GM12878 (cell line): ENCODE results near the gene KIF26A. TPM values are rescaled to one million over a fixed set of nuclear protein-coding genes. Genes with fewer than 3 reads are reported as not detected.

Source experiments
- ATAC-seq: fragments of 200-7000 bp; cut with Tn5 transposase; 3 replicates; pipeline ENCODE4 v1.9.1; 2020; ENCODE audit warnings: mild to moderate bottlenecking, moderate library complexity
- BruUV-seq: library from RNA; stranded (reverse); fragments of 400-500 nt; replicated peaks from 2 replicates; lab custom pipeline; 2021; lab: Mats Ljungman, UMichigan
- CTCF ChIA-PET: fragments of 300-600 bp; sonication (Branson Sonifier 250); formaldehyde crosslinking; extraction: SDS; loops from one replicate; lab custom pipeline; 2021; ENCODE audit warnings: inconsistent platforms; lab: Yijun Ruan, JAX
- POLR2A ChIA-PET: fragments of 350-600 bp; formaldehyde crosslinking; extraction: SDS; loops from one replicate; lab custom pipeline; 2021; ENCODE audit warnings: inconsistent platforms; lab: Charles Lee
- RAD21 ChIA-PET: fragments of 300-600 bp; sonication (Branson Sonifier 250); formaldehyde crosslinking; loops from one replicate; lab custom pipeline; 2023; ENCODE audit warnings: antibody characterized with exemption; ENCODE audit not compliant: unreplicated experiment; lab: Charles Lee
- SMC1A ChIA-PET: fragments of 300-600 bp; sonication (Branson Sonifier 250); formaldehyde crosslinking; loops from one replicate; lab custom pipeline; 2023; ENCODE audit not compliant: unreplicated experiment, uncharacterized antibody; lab: Charles Lee
- DNase-seq: peaks from one replicate; pipeline ENCODE4 v3.0.0-alpha.2; 2011; ENCODE audit warnings: low read depth, low spot score
- FAIRE-seq: peaks from 3 replicates; lab custom pipeline; 2011; peaks lifted over from hg19 to GRCh38; lab: Jason Lieb, UNC
- H2AFZ ChIP-seq: 2 replicates; pipeline ENCODE4 v1.6.0; 2011; ENCODE audit warnings: low read depth, low read length, control low read depth; ENCODE audit not compliant: control insufficient read depth
- H3K27ac ChIP-seq: 2 replicates; pipeline ENCODE4 v1.5.1; 2011; ENCODE audit warnings: control low read depth; ENCODE audit not compliant: control insufficient read depth, insufficient read depth
- H3K27me3 ChIP-seq, 2 experiments: replicated peaks in 1 of 2; 2 replicates each; pipeline versions ENCODE4 v1.6.0 to v1.6.1; 2011; ENCODE audit warnings: low read length in 1 of 2; ENCODE audit not compliant: control insufficient read depth in 2 of 2, insufficient read depth in 2 of 2
- H3K36me3 ChIP-seq, 2 experiments: 2 replicates each; pipeline ENCODE4 v1.5.1; 2011; ENCODE audit warnings: low read length in 1 of 2; ENCODE audit not compliant: control insufficient read depth in 2 of 2, insufficient read depth in 2 of 2
- H3K4me1 ChIP-seq: 2 replicates; pipeline ENCODE4 v1.6.1; 2011; ENCODE audit warnings: mild to moderate bottlenecking, low read length, moderate library complexity, mixed read lengths; ENCODE audit not compliant: control insufficient read depth, insufficient read depth
- H3K4me2 ChIP-seq: 2 replicates; pipeline ENCODE4 v1.6.0; 2011; ENCODE audit warnings: control low read depth; ENCODE audit not compliant: control insufficient read depth, insufficient read depth
- H3K4me3 ChIP-seq: fragments of 200-600 bp; sonication (generic); 2 replicates; pipeline ENCODE4 v1.5.1; 2016
- H3K79me2 ChIP-seq: 2 replicates; pipeline ENCODE4 v1.6.0; 2011; ENCODE audit warnings: low read length; ENCODE audit not compliant: control insufficient read depth, insufficient read depth
- H3K9ac ChIP-seq: 2 replicates; pipeline ENCODE4 v1.8.0; 2011; ENCODE audit warnings: low read length, control low read depth, mixed read lengths; ENCODE audit not compliant: control insufficient read depth, insufficient read depth
- H3K9me3 ChIP-seq: replicated peaks from 3 replicates; pipeline ENCODE4 v1.5.1; 2011; ENCODE audit warnings: mild to moderate bottlenecking, low read length; ENCODE audit not compliant: control insufficient read depth, insufficient read depth
- H4K20me1 ChIP-seq: 2 replicates; pipeline ENCODE4 v1.6.0; 2011; ENCODE audit not compliant: control insufficient read depth, insufficient read depth
- CEBPB ChIP-seq, 2 experiments: fragments of 150-350 bp in 1 of 2; IDR thresholded peaks; 2 replicates each; pipeline ENCODE4 v1.6.1; 2012 to 2014; ENCODE audit warnings: low read depth in 2 of 2, low read length in 2 of 2, borderline replicate concordance in 1 of 2, inconsistent platforms in 1 of 2
- CREB1 ChIP-seq: IDR thresholded peaks from 2 replicates; pipeline ENCODE4 v1.6.1; 2012; ENCODE audit warnings: low read depth, mild to moderate bottlenecking, inconsistent platforms
- HDAC2 ChIP-seq: fragments of 200-600 bp; sonication (generic); IDR thresholded peaks from 2 replicates; pipeline ENCODE4 v1.6.1; 2017
- KDM1A ChIP-seq: fragments of 200-600 bp; sonication (generic); IDR thresholded peaks from 2 replicates; pipeline ENCODE4 v1.6.1; 2016; ENCODE audit warnings: borderline replicate concordance
- NFYB ChIP-seq: IDR thresholded peaks from 2 replicates; pipeline ENCODE4 v1.6.1; 2011; ENCODE audit warnings: low read depth, mild to moderate bottlenecking, low read length, improper control_type of control experiment, moderate library complexity; ENCODE audit not compliant: insufficient read depth
- POLR2AphosphoS2 ChIP-seq: IDR thresholded peaks from 2 replicates; pipeline ENCODE4 v1.6.1; 2011; ENCODE audit warnings: low read depth, mild to moderate bottlenecking, low read length, improper control_type of control experiment, moderate library complexity
- RB1 ChIP-seq: fragments of 450-650 bp; formaldehyde crosslinking; IDR thresholded peaks from 2 replicates; pipeline ENCODE4 v1.6.1; 2017; ENCODE audit warnings: mild to moderate bottlenecking, borderline replicate concordance
- SKIL ChIP-seq: fragments of 450-650 bp; IDR thresholded peaks from 2 replicates; pipeline ENCODE4 v1.6.1; 2017; ENCODE audit warnings: mild to moderate bottlenecking, low read depth, inconsistent platforms; ENCODE audit not compliant: poor library complexity, severe bottlenecking
- WRNIP1 ChIP-seq: IDR thresholded peaks from 2 replicates; pipeline ENCODE4 v1.6.1; 2011; ENCODE audit warnings: low read depth, low read length, improper control_type of control experiment, borderline replicate concordance
- ZBED1 ChIP-seq: IDR thresholded peaks from 2 replicates; pipeline ENCODE4 v1.6.1; 2016; ENCODE audit warnings: borderline replicate concordance
- ZZZ3 ChIP-seq: IDR thresholded peaks from 2 replicates; pipeline ENCODE4 v1.6.1; 2011; ENCODE audit warnings: low read depth; ENCODE audit not compliant: control insufficient read depth, insufficient read length
- WGBS: methylation state at CpG from one replicate; pipeline ENCODE4 v1.1.6; 2016; ENCODE audit warnings: low lambda C conversion rate; ENCODE audit not compliant: insufficient replicate concordance, insufficient coverage; ENCODE audit errors: missing lambda C conversion rate; 5-methylcytosine and 5-hydroxymethylcytosine counted together
- in situ Hi-C: fragments of 300-500 bp; cut with MboI; formaldehyde crosslinking; loops from 9 replicates; pipeline ENCODE4 v1.14.3; 2018; ENCODE audit warnings: mixed read lengths
- intact Hi-C: fragments of 100-400 bp; cut with micrococcal nuclease; formaldehyde crosslinking; loops from one replicate; pipeline ENCODE4 v1.14.2; 2022; ENCODE audit not compliant: unreplicated experiment
- polyA plus RNA-seq, 11 experiments: library from polyadenylated mRNA; depleted of rRNA in 4 of 11; unstranded in 6 of 11; stranded (reverse) in 5 of 11; fragments of >200 nt; fragmentation: Nextera tagmentation in 4 of 11; fragmentation: Illumina TruSeq in 1 of 11; extraction: Ambion mirVana in 4 of 11; extraction: Trizol in 1 of 11; gene quantifications; 1 replicate in 1 of 11; 2 replicates in 10 of 11; pipeline versions ENCODE4 v1.2.1 to v1.2.3, GENCODE V29; 2011 to 2016; ENCODE audit warnings: inconsistent platforms in 2 of 11, missing spikeins in 2 of 11, low read depth in 1 of 11
- total RNA-seq, 4 experiments: library from RNA; depleted of rRNA in 3 of 4; stranded (reverse); fragments of >200 nt in 3 of 4; fragmentation: Illumina TruSeq in 1 of 4; extraction: Trizol in 1 of 4; gene quantifications; 2 replicates each; pipeline versions ENCODE4 v1.2.1 to v1.2.3, GENCODE V29; 2013 to 2021
- TF ChIP-seq, protein P1 (sequence below): IDR thresholded peaks from 2 replicates; pipeline ENCODE4 v1.6.1; 2012; ENCODE audit warnings: low read length, inconsistent platforms

KIF26A gene
- total and polyA plus RNA-seq, 10 of the 15 experiments (the other 5 are each of a cell fraction or from before 2014, with no cell fraction given), result 0.05 TPM; not detected in 9

GRCh38 chr14:104115131-104115600 lies 23.2 kb upstream of the KIF26A start:
- SMC1A ChIA-PET, result no interaction called here
- CTCF ChIA-PET, result no interaction called here

More at GRCh38 chr14:104115131-104115600, 23.2 kb upstream of the KIF26A start:
- H3K27me3 ChIP-seq, result no peaks in the 10 kb centered on the region; a peak in 1 of 4 replicates
- no peak overlapping the region for H3K27ac ChIP-seq
- ATAC-seq (no peak), FAIRE-seq (no peak), DNase-seq (no peak)
- H3K9ac ChIP-seq, result no peak overlapping the region
- H3K36me3 ChIP-seq, result no peaks in the 10 kb centered on the region
- POLR2A ChIA-PET, result no interaction called here
- H3K79me2 ChIP-seq, result no peaks in the 10 kb centered on the region
- in situ Hi-C loops (no loop called here), intact Hi-C loops (no loop called here)
- H4K20me1 ChIP-seq, result no peaks in the 10 kb centered on the region
- 37% methylated on average over 11 of the region's 11 CpGs for WGBS
- H3K4me1 ChIP-seq, result no peaks in the 10 kb centered on the region
- BruUV-seq, result no TSS peak
- no peaks in the 10 kb centered on the region for H3K9me3 ChIP-seq
- H3K4me2 ChIP-seq, result no peak overlapping the region
- RAD21 ChIA-PET, result no interaction called here
- TF ChIP-seq, protein P1, sequence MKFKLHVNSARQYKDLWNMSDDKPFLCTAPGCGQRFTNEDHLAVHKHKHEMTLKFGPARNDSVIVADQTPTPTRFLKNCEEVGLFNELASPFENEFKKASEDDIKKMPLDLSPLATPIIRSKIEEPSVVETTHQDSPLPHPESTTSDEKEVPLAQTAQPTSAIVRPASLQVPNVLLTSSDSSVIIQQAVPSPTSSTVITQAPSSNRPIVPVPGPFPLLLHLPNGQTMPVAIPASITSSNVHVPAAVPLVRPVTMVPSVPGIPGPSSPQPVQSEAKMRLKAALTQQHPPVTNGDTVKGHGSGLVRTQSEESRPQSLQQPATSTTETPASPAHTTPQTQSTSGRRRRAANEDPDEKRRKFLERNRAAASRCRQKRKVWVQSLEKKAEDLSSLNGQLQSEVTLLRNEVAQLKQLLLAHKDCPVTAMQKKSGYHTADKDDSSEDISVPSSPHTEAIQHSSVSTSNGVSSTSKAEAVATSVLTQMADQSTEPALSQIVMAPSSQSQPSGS, result no peak
- TF ChIP-seq ZBED1 (no peak), POLR2AphosphoS2 (no peak), SKIL (no peak), CREB1 (no peak), CEBPB (IDR thresholded peaks at IDR 0.05; ENCODE audit: borderline replicate concordance in 1 of 2, low read depth in 2 of 2, low read length in 2 of 2) (no peak), NFYB (no peak), KDM1A (no peak), WRNIP1 (no peak), ZZZ3 (no peak), RB1 (no peak), HDAC2 (no peak)
- H2AFZ ChIP-seq, result no peak overlapping the region
- no peak overlapping the region for H3K4me3 ChIP-seq
